GM23338 (cell line): Measurements from ENCODE around the gene CPO. TPM values are rescaled to one million over a fixed set of nuclear protein-coding genes. Genes with fewer than 3 reads are reported as not detected.

Experiments used
- ATAC-seq: fragments of 200-7000 bp; cut with Tn5 transposase; 3 replicates; pipeline ENCODE4 v1.9.1; 2020
- DNase-seq: peaks from one replicate; pipeline ENCODE4 v3.0.0-alpha.2; 2015; ENCODE audit warnings: low spot score
- H2AFZ ChIP-seq: fragments of 200-600 bp; sonication (generic); 2 replicates; pipeline ENCODE4 v1.8.0; 2016; ENCODE audit warnings: antibody characterized with exemption, mild to moderate bottlenecking, moderate library complexity
- H3F3A ChIP-seq: fragments of 200-600 bp; sonication (generic); replicated peaks from 2 replicates; pipeline ENCODE4 v1.8.0; 2017; ENCODE audit warnings: antibody characterized with exemption, mixed run types, low read depth
- H3K27ac ChIP-seq: fragments of 200-600 bp; sonication (generic); 2 replicates; pipeline ENCODE4 v1.6.1; 2016; ENCODE audit warnings: low read depth
- H3K27me3 ChIP-seq: fragments of 200-600 bp; sonication (generic); 2 replicates; pipeline ENCODE4 v1.8.0; 2016; ENCODE audit warnings: mild to moderate bottlenecking, mixed run types, moderate library complexity; ENCODE audit not compliant: insufficient read depth
- H3K36me3 ChIP-seq: fragments of 200-600 bp; sonication (generic); 2 replicates; pipeline ENCODE4 v1.8.0; 2016; ENCODE audit warnings: mild to moderate bottlenecking; ENCODE audit not compliant: insufficient read depth
- H3K4me1 ChIP-seq: fragments of 200-600 bp; sonication (generic); 2 replicates; pipeline ENCODE4 v1.8.0; 2016; ENCODE audit warnings: mild to moderate bottlenecking, moderate library complexity; ENCODE audit not compliant: insufficient read depth
- H3K4me2 ChIP-seq: fragments of 200-600 bp; sonication (generic); 2 replicates; pipeline ENCODE4 v1.7.1; 2017; ENCODE audit warnings: mixed run types
- H3K4me3 ChIP-seq: fragments of 200-600 bp; sonication (generic); 2 replicates; pipeline ENCODE4 v1.6.1; 2016; ENCODE audit warnings: mixed run types
- H3K79me2 ChIP-seq: fragments of 200-600 bp; sonication (generic); replicated peaks from 2 replicates; pipeline ENCODE4 v1.8.0; 2017; ENCODE audit warnings: mild to moderate bottlenecking; ENCODE audit not compliant: insufficient read depth
- H3K9me2 ChIP-seq: fragments of 200-600 bp; sonication (generic); 2 replicates; pipeline ENCODE4 v1.8.0; 2017; ENCODE audit not compliant: insufficient read depth
- H4K20me1 ChIP-seq: fragments of 200-600 bp; sonication (generic); replicated peaks from 2 replicates; pipeline ENCODE4 v1.8.0; 2017; ENCODE audit warnings: mild to moderate bottlenecking; ENCODE audit not compliant: insufficient read depth
- H3K27ac Mint-ChIP-seq: 2 replicates; pipeline ENCODE4 v1.8.0; 2020; ENCODE audit warnings: inconsistent platforms, mild to moderate bottlenecking, moderate library complexity, mixed read lengths
- H3K27me3 Mint-ChIP-seq: 3 replicates; pipeline ENCODE4 v1.8.0; 2022; ENCODE audit warnings: low read depth, mild to moderate bottlenecking, moderate library complexity, mixed read lengths, inconsistent platforms; ENCODE audit not compliant: insufficient read depth, poor library complexity
- H3K36me3 Mint-ChIP-seq: 3 replicates; pipeline ENCODE4 v1.8.0; 2021; ENCODE audit warnings: low read depth, mild to moderate bottlenecking, inconsistent platforms, moderate library complexity, mixed read lengths
- H3K4me1 Mint-ChIP-seq: 3 replicates; pipeline ENCODE4 v1.8.0; 2020; ENCODE audit warnings: mild to moderate bottlenecking, inconsistent platforms, mixed read lengths
- H3K4me3 Mint-ChIP-seq: 3 replicates; pipeline ENCODE4 v1.8.0; 2021; ENCODE audit warnings: moderate library complexity, mild to moderate bottlenecking, inconsistent platforms, mixed read lengths
- H3K9me3 Mint-ChIP-seq: 3 replicates; pipeline ENCODE4 v1.8.0; 2020; ENCODE audit warnings: moderate library complexity, mild to moderate bottlenecking, inconsistent platforms, mixed read lengths
- CREB1 ChIP-seq: fragments of 250-450 bp; sonication (Bioruptor Pico); IDR thresholded peaks from 2 replicates; pipeline ENCODE4 v1.5.0; 2020; ENCODE audit warnings: low read depth, mild to moderate bottlenecking, moderate library complexity
- EZH2 ChIP-seq: fragments of 200-600 bp; sonication (generic); IDR thresholded peaks from one replicate; pipeline ENCODE4 v1.8.0; 2017; ENCODE audit warnings: antibody characterized with exemption, mild to moderate bottlenecking, low read depth; ENCODE audit not compliant: unreplicated experiment
- EZH2phosphoT487 ChIP-seq: fragments of 200-600 bp; sonication (generic); IDR thresholded peaks from one replicate; pipeline ENCODE4 v1.8.1; 2018; ENCODE audit warnings: antibody characterized with exemption; ENCODE audit not compliant: unreplicated experiment
- JUNB ChIP-seq: IDR thresholded peaks from one replicate; pipeline ENCODE4 v1.6.1; 2016; ENCODE audit warnings: antibody characterized with exemption; ENCODE audit not compliant: unreplicated experiment
- POLR2AphosphoS5 ChIP-seq: IDR thresholded peaks from 2 replicates; pipeline ENCODE4 v1.6.1; 2016; ENCODE audit warnings: antibody characterized with exemption, low read depth
- STAT1 ChIP-seq: IDR thresholded peaks from one replicate; pipeline ENCODE4 v1.6.1; 2016; ENCODE audit warnings: antibody characterized with exemption; ENCODE audit not compliant: unreplicated experiment
- ZNF114 ChIP-seq: fragments of 250-450 bp; sonication (Bioruptor Pico); IDR thresholded peaks from 2 replicates; pipeline ENCODE4 v1.5.0; 2020; ENCODE audit warnings: mild to moderate bottlenecking, moderate library complexity
- polyA plus RNA-seq: library from polyadenylated mRNA; unstranded; fragments of >200 nt; fragmentation: Nextera tagmentation; extraction: Ambion mirVana; gene quantifications from 2 replicates; pipeline ENCODE4 v1.2.1, GENCODE V29; 2016
- total RNA-seq: library from RNA; depleted of rRNA; stranded (reverse); fragments of >200 nt; shearing (Covaris generic); gene quantifications from 2 replicates; pipeline ENCODE4 v1.2.3, GENCODE V29; 2014
- TF ChIP-seq, protein P1 (sequence below), 2 experiments: fragments of 200-600 bp in 1 of 2; sonication (generic) in 1 of 2; conservative IDR thresholded peaks; 2 replicates each; pipeline versions ENCODE4 v1.5.1 to v1.6.1; 2016 to 2017; ENCODE audit warnings: antibody characterized with exemption in 2 of 2, low read depth in 2 of 2, mild to moderate bottlenecking in 2 of 2, moderate library complexity in 1 of 2
- TF ChIP-seq, protein P2 (sequence below): IDR thresholded peaks from 2 replicates; pipeline ENCODE4 v1.6.1; 2016; ENCODE audit warnings: antibody characterized with exemption

Gene CPO
- total and polyA plus RNA-seq, 2 experiments from 2014 or later: 0.91 to 0.94 TPM

DNA sequence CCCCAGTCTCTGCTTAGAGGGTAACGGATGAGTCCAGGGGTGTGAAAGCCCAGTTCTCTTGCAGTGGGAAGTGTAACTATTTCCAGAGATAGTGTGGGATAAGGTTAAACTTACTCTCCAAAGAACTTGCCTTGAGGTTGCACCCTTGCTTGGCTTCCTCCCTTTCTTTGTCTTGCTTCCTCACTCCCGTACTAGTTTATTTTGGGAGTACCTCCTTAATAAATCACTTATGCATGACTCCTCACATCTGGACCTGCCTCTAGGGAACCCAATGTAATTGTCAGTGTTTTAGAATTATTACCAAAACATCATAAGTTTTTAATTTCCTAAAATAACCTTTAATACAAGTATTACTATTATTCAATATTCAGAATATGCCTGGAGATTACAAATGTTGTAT is 35.2 kb downstream of the CPO start:
- DNase-seq (no peak), ATAC-seq (no peak)
- no peaks in the 10 kb centered on the region for H3K79me2 ChIP-seq
- H3K27ac Mint-ChIP-seq: no peak overlapping the region
- H2AFZ ChIP-seq: no peak overlapping the region
- peaks cover 18% of the 10 kb centered on the region for H3K4me1 ChIP-seq
- H3K4me2 ChIP-seq: no peak overlapping the region
- no peaks in the 10 kb centered on the region for H3K36me3 ChIP-seq
- no peak for TF ChIP-seq STAT1
- H4K20me1 ChIP-seq: no peaks in the 10 kb centered on the region
- no peaks in the 10 kb centered on the region for H3K27me3 Mint-ChIP-seq
- H3K36me3 Mint-ChIP-seq: peaks cover 3% of the 10 kb centered on the region; the same call in 2 of the 3 replicates
- no peak overlapping the region for H3K4me3 ChIP-seq
- H3K27ac ChIP-seq: no peak overlapping the region
- H3K4me3 Mint-ChIP-seq: no peak overlapping the region
- peaks cover 21% of the 10 kb centered on the region for H3K4me1 Mint-ChIP-seq
- H3F3A ChIP-seq: no peaks in the 10 kb centered on the region
- peaks cover 5% of the 10 kb centered on the region; the same call in 2 of the 3 replicates for H3K9me3 Mint-ChIP-seq
- 0 out of 2 replicates have a peak, but pooled peaks cover 3% of the 10 kb centered on the region for H3K9me2 ChIP-seq
- no peaks in the 10 kb centered on the region for H3K27me3 ChIP-seq

DNA sequence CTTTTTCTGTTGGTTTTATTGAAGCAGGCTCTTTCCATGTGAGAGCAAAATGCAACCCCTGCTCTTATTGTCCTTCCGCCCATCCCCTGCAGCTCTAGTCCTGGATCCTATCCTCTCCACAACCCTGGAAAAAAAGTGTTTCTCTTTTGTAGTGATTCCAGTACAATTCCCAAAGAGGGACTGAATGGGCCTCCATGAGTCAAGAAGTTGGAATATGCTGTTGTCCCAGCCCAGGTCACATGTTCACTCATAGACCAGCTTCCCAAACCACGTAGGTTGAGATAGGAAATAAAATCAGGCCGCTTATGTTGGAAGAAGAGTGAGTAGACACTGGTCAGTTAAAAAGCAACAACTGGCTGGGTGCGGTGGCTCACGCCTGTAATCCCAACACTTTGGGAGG is 39.4 kb downstream of the CPO start:
- H3K4me1 ChIP-seq: peaks cover 19% of the 10 kb centered on the region
- H2AFZ ChIP-seq: no peak overlapping the region
- H3K9me3 Mint-ChIP-seq: peaks cover 5% of the 10 kb centered on the region; the same call in 2 of the 3 replicates
- no peaks in the 10 kb centered on the region for H3F3A ChIP-seq
- no peaks in the 10 kb centered on the region for H3K27me3 ChIP-seq
- H3K79me2 ChIP-seq: no peaks in the 10 kb centered on the region
- H3K27ac ChIP-seq: no peak overlapping the region
- H3K4me1 Mint-ChIP-seq: peaks cover 26% of the 10 kb centered on the region
- H3K36me3 Mint-ChIP-seq: peaks cover 3% of the 10 kb centered on the region; the same call in 2 of the 3 replicates
- DNase-seq: no peak
- H4K20me1 ChIP-seq: no peaks in the 10 kb centered on the region
- H3K4me3 ChIP-seq: no peak overlapping the region
- 0 out of 2 replicates have a peak, but pooled peaks cover 3% of the 10 kb centered on the region for H3K9me2 ChIP-seq
- no peak overlapping the region for H3K4me3 Mint-ChIP-seq
- H3K4me2 ChIP-seq: no peak overlapping the region
- no peak for ATAC-seq
- TF ChIP-seq EZH2phosphoT487 (no peak), ZNF114 (no peak), CREB1 (no peak), EZH2 (no peak)
- TF ChIP-seq, protein P1, sequence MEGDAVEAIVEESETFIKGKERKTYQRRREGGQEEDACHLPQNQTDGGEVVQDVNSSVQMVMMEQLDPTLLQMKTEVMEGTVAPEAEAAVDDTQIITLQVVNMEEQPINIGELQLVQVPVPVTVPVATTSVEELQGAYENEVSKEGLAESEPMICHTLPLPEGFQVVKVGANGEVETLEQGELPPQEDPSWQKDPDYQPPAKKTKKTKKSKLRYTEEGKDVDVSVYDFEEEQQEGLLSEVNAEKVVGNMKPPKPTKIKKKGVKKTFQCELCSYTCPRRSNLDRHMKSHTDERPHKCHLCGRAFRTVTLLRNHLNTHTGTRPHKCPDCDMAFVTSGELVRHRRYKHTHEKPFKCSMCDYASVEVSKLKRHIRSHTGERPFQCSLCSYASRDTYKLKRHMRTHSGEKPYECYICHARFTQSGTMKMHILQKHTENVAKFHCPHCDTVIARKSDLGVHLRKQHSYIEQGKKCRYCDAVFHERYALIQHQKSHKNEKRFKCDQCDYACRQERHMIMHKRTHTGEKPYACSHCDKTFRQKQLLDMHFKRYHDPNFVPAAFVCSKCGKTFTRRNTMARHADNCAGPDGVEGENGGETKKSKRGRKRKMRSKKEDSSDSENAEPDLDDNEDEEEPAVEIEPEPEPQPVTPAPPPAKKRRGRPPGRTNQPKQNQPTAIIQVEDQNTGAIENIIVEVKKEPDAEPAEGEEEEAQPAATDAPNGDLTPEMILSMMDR (conservative IDR thresholded peaks at IDR 0.05; ENCODE audit: low read depth in 2 of 2): no peak
- no peaks in the 10 kb centered on the region for H3K27me3 Mint-ChIP-seq
- H3K27ac Mint-ChIP-seq: no peak overlapping the region
- no peaks in the 10 kb centered on the region for H3K36me3 ChIP-seq

DNA sequence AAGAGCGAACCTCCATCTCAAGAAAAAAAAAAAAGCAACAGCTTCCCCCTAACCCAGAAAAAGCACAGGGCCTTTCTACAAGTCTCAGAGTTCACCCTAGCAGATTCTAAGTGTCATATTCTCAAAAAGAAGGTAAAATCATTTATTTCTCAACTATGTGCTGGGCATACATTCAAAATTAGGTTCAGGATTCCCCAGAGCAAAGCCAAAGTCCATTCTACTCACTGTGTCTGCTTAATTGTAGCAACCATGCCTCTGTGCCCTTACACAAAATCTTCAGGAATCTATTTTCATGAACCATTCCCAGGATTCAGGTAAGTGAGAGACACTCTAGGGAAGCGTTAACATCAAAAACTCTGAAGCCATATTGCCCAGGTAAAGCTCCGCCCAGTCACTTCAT is 40.0 kb downstream of the CPO start:
- Mint-ChIP-seq H3K27me3 (no peaks in the 10 kb centered on the region), H3K27ac (no peak overlapping the region; the same call in 1 of the 2 replicates), H3K4me1 (peaks cover 32% of the 10 kb centered on the region), H3K4me3 (no peak overlapping the region), H3K9me3 (peaks cover 5% of the 10 kb centered on the region; the same call in 2 of the 3 replicates), H3K36me3 (peaks cover 3% of the 10 kb centered on the region; the same call in 2 of the 3 replicates)
- peaks cover 25% of the 10 kb centered on the region for H3K4me1 ChIP-seq
- H3K4me2 ChIP-seq: no peak overlapping the region
- H3K9me2 ChIP-seq: 0 out of 2 replicates have a peak, but pooled peaks cover 3% of the 10 kb centered on the region
- H3F3A ChIP-seq: no peaks in the 10 kb centered on the region
- H2AFZ ChIP-seq: no peak overlapping the region
- no peaks in the 10 kb centered on the region for H3K36me3 ChIP-seq
- H3K27me3 ChIP-seq: no peaks in the 10 kb centered on the region
- no peaks in the 10 kb centered on the region for H4K20me1 ChIP-seq
- H3K27ac ChIP-seq: no peak overlapping the region
- no peaks in the 10 kb centered on the region for H3K79me2 ChIP-seq
- no peak overlapping the region for H3K4me3 ChIP-seq
- no peak for ATAC-seq
- DNase-seq: no peak
- TF ChIP-seq STAT1 (no peak), JUNB (no peak), CREB1 (no peak), EZH2 (no peak), POLR2AphosphoS5 (no peak)
- TF ChIP-seq, protein P2, sequence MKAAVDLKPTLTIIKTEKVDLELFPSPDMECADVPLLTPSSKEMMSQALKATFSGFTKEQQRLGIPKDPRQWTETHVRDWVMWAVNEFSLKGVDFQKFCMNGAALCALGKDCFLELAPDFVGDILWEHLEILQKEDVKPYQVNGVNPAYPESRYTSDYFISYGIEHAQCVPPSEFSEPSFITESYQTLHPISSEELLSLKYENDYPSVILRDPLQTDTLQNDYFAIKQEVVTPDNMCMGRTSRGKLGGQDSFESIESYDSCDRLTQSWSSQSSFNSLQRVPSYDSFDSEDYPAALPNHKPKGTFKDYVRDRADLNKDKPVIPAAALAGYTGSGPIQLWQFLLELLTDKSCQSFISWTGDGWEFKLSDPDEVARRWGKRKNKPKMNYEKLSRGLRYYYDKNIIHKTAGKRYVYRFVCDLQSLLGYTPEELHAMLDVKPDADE: no peak
